GM18520 (cell line): Measurements from ENCODE around the gene RAB32.

Experiments used
- ATAC-seq: cut with Tn5 transposase; IDR thresholded peaks from one replicate; pipeline ENCODE4 v1.9.1; 2021; ENCODE audit not compliant: unreplicated experiment

The RAB32 gene

GRCh38 chr6:146581968-146582367 lies 38.3 kb downstream of the RAB32 start:
- ATAC-seq = no peak

- ATAC-seq = no peak
Observed at GRCh38 chr6:146582857-146583256, 39.2 kb downstream of the RAB32 start.

GRCh38 chr6:146583966-146584365 lies 40.3 kb downstream of the RAB32 start:
- no peak for ATAC-seq

- ATAC-seq = no peak
Observed at GRCh38 chr6:146587459-146587858, 43.8 kb downstream of the RAB32 start.

- no peak for ATAC-seq
Observed at GRCh38 chr6:146590492-146590891, 46.9 kb downstream of the RAB32 start.

GRCh38 chr6:146592451-146592850 lies 48.8 kb downstream of the RAB32 start:
- ATAC-seq = no peak

- ATAC-seq = no peak
Observed at GRCh38 chr6:146593986-146594385, 50.4 kb downstream of the RAB32 start.

- no peak for ATAC-seq
Observed at GRCh38 chr6:146594495-146594894, 50.9 kb downstream of the RAB32 start.

- ATAC-seq = no peak
Observed at GRCh38 chr6:146595972-146596731, 52.5 kb downstream of the RAB32 start.

- ATAC-seq = no peak
Observed at GRCh38 chr6:146598772-146599405, 55.3 kb downstream of the RAB32 start, which contains the start of gene ADGB. ADGB (plus strand) TSS chr6:146598972; CDS start chr6:146599041, 69 bp downstream.

- ATAC-seq = no peak
Observed at GRCh38 chr6:146601352-146601751, 57.7 kb downstream of the RAB32 start.

GRCh38 chr6:146602526-146602925 lies 58.9 kb downstream of the RAB32 start:
- ATAC-seq = no peak
